Heart left ventricle (tissue), 13 donors: ENCODE results near the gene KATNB1.

ENCODE experiments used
- CTCF ChIP-seq, 12 donors: fragments of 200-600 bp; sonication (generic) in 4 of 12; IDR thresholded peaks; one replicate each; pipeline versions ENCODE4 v1.5.0 to v1.8.0; 2018 to 2022; ENCODE audit warnings: antibody characterized with exemption in 12 of 12, mild to moderate bottlenecking in 5 of 12
- POLR2A ChIP-seq, 2 donors: fragments of 450-650 bp; IDR thresholded peaks; one replicate each; pipeline ENCODE4 v1.6.1; 2017; ENCODE audit warnings: antibody characterized with exemption in 2 of 2, mild to moderate bottlenecking in 2 of 2, moderate library complexity in 2 of 2
- donor health status: ischemic (EF 13 %, LVEDD 7.1; RV severe dilation, severe dysfunction).
- donor health status: DM: no; HTN: yes; CAD: no.
- donor health status: DM: no; HTN: no; CAD: no.
- donor health status: ischemic (EF 25% LVEDD 6.9; RV normal size, moderate dysfunction).
- donor health status: ischemic (EF 25% LVEDD 5.7; RV mildly dilated, moderate dysfunction).
- donor health status: ischemic (EF 35%, LVEDD 5.7; RV mildly dilated, moderate dysfunction).
- donor health status: nonischemic (EF 11% LVEDD 7.7; RV severe dilation, severe dysfunction).
- donor health status: DM: yes; HTN: yes; CAD: no.
- donor health status: PGD.
- donor health status: ischemic (EF 29% LVEDD 5.4; RV normal size, mild dysfunction).
- donor health status: nonischemic (EF 23%, LVEDD 6.1; RV moderate dilation, normal function).

DNA sequence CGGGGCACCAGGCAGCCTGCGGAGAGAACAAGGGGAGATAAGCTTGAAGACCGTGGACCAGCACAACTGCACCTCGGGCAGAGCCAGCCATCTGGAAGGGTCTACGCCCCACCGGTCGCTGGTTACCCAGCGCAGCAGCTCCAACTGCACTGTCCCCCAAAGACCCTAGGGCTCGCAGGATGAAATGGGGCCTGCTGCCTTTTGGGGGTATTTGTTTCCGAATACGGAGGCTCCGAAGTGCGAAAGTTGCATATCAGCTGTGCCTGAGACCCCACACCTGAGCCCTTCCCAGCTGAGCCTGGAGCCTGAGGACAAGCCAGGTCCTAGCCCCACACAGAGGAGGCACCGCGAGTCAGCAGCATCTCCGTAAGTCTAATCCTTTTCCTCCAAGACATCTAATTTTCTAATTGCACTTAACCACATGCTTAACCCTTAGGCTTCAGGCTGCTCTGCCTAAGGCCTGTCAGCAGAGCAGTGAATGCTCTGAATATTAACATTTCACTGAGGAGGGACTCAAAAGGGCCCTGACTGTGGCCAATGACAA lies 62.8 kb downstream of the KATNB1 start:
- TF ChIP-seq CTCF (IDR thresholded peaks at IDR 0.05) (no peak), POLR2A (IDR thresholded peaks at IDR 0.05) (no peak)
